Effector memory CD4-positive, alpha-beta T cell (primary cell): ENCODE data around the gene KCNN4.
"Not testable (repeated sequence)": the region's sequence is repeated elsewhere in the genome, so short reads cannot be mapped to it uniquely, and the experiment has no call there.

Experiments used
- DNase-seq, 3 donors: peaks; one replicate each; pipeline ENCODE4 v3.0.0-alpha.2; 2020
- H3K27ac ChIP-seq: 2 replicates; pipeline ENCODE4 v1.7.0; 2013; ENCODE audit warnings: mild to moderate bottlenecking, low read length, moderate library complexity; ENCODE audit not compliant: insufficient read depth, poor library complexity, severe bottlenecking
- H3K27me3 ChIP-seq: replicated peaks from 2 replicates; pipeline ENCODE4 v1.7.0; 2013; ENCODE audit warnings: mild to moderate bottlenecking, low read length; ENCODE audit not compliant: insufficient read depth, control insufficient read depth, poor library complexity, severe bottlenecking
- H3K36me3 ChIP-seq: 2 replicates; pipeline ENCODE4 v1.7.0; 2013; ENCODE audit warnings: mild to moderate bottlenecking, low read length, moderate library complexity; ENCODE audit not compliant: control insufficient read depth, insufficient read depth
- H3K4me1 ChIP-seq: 2 replicates; pipeline ENCODE4 v1.7.0; 2013; ENCODE audit warnings: low read length, mild to moderate bottlenecking; ENCODE audit not compliant: control insufficient read depth, insufficient read depth, poor library complexity, severe bottlenecking
- H3K4me3 ChIP-seq: 2 replicates; pipeline ENCODE4 v1.7.0; 2013; ENCODE audit warnings: low read length, low read depth, mild to moderate bottlenecking; ENCODE audit not compliant: insufficient read depth, poor library complexity, severe bottlenecking
- H3K9me3 ChIP-seq: 2 replicates; pipeline ENCODE4 v1.7.0; 2013; ENCODE audit warnings: mild to moderate bottlenecking, low read length, moderate library complexity; ENCODE audit not compliant: control insufficient read depth

The KCNN4 gene

DNA sequence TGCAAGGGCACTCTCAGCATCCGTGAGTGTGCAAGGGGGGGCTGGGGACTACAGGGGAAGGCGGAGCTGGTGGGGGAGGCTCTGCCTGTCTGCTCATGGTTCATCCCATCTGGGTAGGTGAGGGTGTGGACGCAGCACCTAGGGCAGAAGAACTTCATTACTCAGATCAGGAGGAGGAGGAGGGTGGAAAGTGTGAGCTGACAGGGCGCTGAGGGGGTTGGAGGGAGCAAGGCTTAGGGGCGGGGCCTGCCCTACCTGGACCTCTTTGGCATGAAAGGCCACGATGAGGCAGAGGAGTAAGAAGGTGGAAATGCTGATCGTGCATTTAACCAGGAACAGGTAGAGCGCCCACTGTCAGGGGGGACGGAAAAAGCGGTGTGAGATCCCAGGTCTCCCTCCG is 4.5 kb downstream of the KCNN4 start:
- H3K27ac ChIP-seq = peak overlapping the region; percentile 72
- peaks cover 50% of the 10 kb centered on the region for H3K4me1 ChIP-seq
- no peaks in the 10 kb centered on the region for H3K9me3 ChIP-seq
- no peaks in the 10 kb centered on the region for H3K27me3 ChIP-seq
- no peak for DNase-seq
- peaks cover 33% of the 10 kb centered on the region for H3K36me3 ChIP-seq
- H3K4me3 ChIP-seq = no peak overlapping the region

DNA sequence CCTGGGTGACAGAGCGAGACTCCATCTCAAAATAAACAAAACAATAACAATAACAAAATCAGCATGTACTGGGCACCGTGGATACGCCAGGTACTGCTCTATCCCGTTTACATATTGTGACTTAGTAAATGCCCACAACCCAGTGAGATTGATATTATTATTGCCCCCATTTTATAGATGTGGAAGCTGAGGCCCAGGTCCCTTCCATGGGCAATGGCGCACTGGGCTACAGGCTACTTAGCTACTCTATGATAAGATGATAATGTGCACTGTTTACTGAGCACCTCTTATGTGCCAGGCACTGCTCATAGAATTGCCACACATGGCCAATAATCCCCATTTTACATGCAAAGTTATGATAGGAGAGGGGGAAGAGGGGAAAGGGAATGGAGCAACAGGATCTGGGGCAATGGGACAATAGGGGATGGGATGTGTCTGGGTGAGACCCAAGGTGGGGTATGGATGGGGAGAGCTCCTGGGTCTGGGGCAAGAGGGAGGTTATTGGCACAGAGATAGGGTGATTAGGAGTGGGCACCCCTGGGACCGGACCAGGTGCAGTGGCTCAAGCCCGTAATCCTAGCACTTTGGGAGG is 5.4 kb downstream of the KCNN4 start:
- Histone ChIP-seq H3K4me1 (peaks cover 44% of the 10 kb centered on the region), H3K27ac (no peak overlapping the region)

DNA sequence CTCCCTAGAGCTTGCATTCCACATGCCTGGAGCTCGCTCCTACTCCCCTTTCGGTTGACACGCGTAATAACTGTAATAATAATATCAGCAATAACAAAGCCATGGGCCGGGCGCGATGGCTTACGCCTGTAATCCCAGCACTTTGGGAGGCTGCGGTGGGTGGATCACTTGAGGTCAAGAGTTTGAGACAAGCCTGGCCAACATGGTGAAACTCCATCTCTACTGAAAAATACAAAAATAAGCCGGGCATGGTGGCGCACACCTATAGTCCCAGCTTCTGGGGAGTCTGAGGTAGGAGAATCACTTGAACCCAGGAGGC is 5.9 kb downstream of the KCNN4 start:
- H3K27ac ChIP-seq, DNase-seq, H3K4me3 ChIP-seq, H3K9me3 ChIP-seq, H3K27me3 ChIP-seq: not testable (repeated sequence)
- H3K4me1 ChIP-seq = peaks cover 39% of the 10 kb centered on the region
- H3K36me3 ChIP-seq = peaks cover 46% of the 10 kb centered on the region

More for the DNA sequence above, 5.4 kb downstream of the KCNN4 start:
- DNase-seq = no peak
- no peaks in the 10 kb centered on the region for H3K9me3 ChIP-seq
- H3K27me3 ChIP-seq = no peaks in the 10 kb centered on the region
- H3K4me3 ChIP-seq = no peak overlapping the region
- peaks cover 41% of the 10 kb centered on the region for H3K36me3 ChIP-seq

DNA sequence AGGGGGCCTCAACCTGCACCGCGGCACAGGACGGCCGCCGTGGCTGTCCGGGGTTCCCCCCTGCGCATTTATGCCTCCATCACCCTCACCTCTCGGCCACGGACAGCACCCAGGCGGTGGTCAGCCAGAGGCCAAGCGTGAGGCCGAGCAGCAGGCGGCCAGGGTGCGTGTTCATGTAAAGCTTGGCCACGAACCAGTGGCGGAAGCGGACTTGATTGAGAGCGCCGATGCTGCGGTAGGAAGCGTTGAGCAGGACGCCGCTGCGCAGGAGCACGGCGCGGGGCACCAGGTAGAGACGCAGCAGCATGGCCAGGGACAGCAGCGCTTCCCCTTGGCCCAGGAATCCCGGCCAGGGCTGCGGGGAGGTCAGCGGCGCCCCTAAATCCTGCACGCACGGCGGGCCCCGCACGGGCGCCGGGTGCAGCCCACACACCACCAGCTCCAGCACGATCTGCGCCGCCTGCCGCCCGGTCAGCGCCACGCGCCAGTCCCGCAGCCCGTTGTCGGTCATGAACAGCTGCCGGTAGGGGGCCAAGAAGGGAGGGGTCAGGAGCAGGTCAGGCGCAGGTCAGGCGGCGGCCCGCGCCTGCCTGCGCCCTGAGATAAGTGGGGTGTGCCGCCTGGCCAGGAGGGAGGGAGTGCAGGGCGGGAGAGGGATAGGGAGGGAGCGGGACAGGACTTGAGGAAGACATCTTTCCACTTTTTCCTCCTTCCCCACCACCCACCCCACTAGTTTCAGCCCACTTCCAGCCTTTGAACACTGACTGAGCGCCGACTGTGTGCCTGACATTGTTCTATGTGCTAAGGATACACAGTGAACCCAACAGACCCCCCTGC is 6.5 kb downstream of the KCNN4 start:
- no peak for DNase-seq
- peaks cover 51% of the 10 kb centered on the region for H3K36me3 ChIP-seq
- peaks cover 33% of the 10 kb centered on the region for H3K4me1 ChIP-seq
- no peaks in the 10 kb centered on the region for H3K27me3 ChIP-seq
- H3K4me3 ChIP-seq = no peak overlapping the region
- no peaks in the 10 kb centered on the region for H3K9me3 ChIP-seq
- H3K27ac ChIP-seq = no peak overlapping the region

DNA sequence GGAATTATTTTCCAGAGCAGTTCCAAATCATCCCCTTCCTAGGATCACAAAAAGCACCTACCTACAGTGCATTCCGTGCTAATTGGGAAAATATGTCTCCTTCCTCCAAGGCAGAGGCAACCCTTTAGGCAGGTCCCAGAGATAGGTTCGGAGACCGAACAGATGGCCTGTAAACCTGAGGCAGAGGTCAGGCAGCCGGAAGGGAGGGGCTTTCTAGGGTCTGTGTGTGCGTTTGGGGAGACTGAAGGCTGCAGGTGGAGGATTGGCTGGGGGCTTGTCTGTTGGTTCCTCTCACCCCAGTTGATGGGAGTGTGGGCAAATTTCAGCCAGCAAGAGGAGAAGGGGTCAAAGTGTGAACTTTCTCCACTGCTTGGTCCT is 7.1 kb downstream of the KCNN4 start:
- no peak for DNase-seq
- Histone ChIP-seq H3K4me3 (no peak overlapping the region), H3K27ac (no peak overlapping the region), H3K9me3 (no peaks in the 10 kb centered on the region), H3K27me3 (no peaks in the 10 kb centered on the region), H3K4me1 (peaks cover 27% of the 10 kb centered on the region), H3K36me3 (peaks cover 57% of the 10 kb centered on the region)

DNA sequence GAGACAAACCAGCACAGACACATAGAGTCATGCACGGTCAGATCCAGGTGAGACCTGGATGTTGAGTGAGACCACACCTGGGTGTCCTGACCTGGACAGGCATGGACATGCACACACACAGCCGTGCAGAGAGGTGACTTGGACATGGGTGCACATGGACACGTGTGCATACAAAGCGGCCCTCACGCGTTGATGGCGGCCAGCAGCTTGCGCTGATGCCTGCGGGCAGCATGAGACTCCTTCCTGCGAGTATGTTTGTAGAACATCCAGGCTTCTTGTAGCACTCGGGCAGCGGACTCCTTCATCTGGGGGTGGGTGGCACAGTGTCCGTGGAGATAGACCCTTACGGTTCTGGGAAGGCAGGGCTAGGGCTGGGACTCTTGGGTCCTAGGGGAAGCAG is 11.5 kb downstream of the KCNN4 start:
- Histone ChIP-seq H3K9me3 (no peaks in the 10 kb centered on the region), H3K4me3 (no peak overlapping the region), H3K4me1 (peaks cover 25% of the 10 kb centered on the region), H3K27ac (no peak overlapping the region), H3K27me3 (no peaks in the 10 kb centered on the region), H3K36me3 (peaks cover 55% of the 10 kb centered on the region)
- no peak for DNase-seq

DNA sequence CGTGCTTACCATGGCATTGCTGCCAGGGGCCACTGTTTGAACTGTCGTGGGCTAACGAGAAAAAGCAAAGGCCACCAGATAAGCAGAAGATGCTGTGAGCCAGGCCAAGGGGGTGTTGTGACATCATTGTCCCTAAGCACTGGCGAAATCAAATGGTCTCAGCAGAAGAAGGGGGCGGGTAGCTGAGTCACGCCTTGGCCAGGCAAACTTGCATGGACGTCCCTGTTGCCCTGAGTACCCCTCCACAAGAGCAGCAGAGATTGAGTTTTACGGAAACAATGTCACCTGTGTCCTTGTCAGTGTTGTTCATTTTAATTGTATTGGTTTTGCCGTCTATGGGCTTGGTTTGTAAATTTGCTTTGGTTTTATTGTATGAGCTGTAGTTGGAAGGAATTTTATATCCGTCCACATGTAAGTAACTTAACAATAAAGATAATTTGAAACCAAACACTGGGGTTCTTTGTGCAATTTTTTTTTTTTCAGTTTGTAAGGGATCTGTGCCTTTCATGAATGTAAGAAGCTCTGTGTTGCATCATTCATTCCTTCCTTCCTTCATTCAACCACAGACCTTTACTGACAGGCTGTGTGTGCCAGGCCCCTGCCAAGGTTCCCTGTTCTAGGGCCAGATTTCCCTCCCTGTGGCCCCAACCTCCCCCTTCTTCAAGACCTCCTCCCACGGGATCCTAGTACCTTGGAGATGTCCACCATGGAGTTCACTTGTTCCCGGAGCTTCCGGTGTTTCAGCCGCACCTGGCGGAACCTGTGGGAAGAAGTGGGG is 12.3 kb downstream of the KCNN4 start:
- Histone ChIP-seq H3K27ac (no peak overlapping the region), H3K4me1 (peaks cover 29% of the 10 kb centered on the region), H3K36me3 (peaks cover 48% of the 10 kb centered on the region), H3K27me3 (no peaks in the 10 kb centered on the region), H3K4me3 (no peak overlapping the region), H3K9me3 (no peaks in the 10 kb centered on the region)
- DNase-seq = no peak

DNA sequence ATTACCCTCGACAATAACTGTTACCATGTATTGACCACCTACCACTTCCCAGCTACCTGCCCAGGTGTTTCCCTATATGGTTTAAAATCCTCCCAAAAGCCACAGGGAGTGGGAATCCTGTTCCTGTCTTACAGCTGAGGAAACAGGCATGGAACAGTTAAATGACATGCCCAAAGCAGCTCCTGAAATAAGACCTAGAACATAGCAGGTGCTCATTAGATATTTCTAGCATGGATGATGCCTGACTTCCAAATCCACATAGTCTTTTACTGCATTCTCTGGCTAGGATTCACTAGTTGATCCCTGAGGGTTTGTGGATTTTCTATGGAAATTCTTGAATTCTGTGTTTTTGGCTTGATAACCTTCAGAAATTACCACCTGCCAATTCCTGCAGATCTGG is 13.0 kb downstream of the KCNN4 start:
- Histone ChIP-seq H3K27me3 (no peaks in the 10 kb centered on the region), H3K9me3 (no peaks in the 10 kb centered on the region), H3K4me1 (peaks cover 29% of the 10 kb centered on the region), H3K27ac (no peak overlapping the region), H3K36me3 (peaks cover 41% of the 10 kb centered on the region), H3K4me3 (no peak overlapping the region)
- DNase-seq = no peak

DNA sequence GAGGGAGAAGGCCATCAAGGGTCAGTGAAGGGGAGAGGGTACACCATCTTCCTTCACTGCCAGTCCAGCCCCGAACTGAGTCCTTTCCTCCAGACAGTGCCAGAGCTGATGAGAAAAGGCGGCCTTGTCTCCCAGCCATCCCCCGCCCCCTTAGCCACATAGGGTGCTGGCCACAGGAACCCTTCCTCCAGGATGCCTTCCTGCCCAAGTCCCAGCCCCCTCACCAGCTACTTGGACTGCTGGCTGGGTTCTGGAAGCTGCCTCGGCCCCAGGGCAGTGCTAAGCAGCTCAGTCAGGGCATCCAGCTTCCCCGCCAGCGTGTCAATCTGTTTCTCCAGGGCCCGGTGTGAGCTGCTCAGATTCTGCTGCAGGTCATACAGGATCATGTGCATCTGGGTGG is 13.5 kb downstream of the KCNN4 start:
- Histone ChIP-seq H3K4me1 (peaks cover 29% of the 10 kb centered on the region), H3K27ac (peak overlapping the region; percentile 74), H3K4me3 (no peak overlapping the region), H3K36me3 (peaks cover 36% of the 10 kb centered on the region), H3K27me3 (no peaks in the 10 kb centered on the region), H3K9me3 (no peaks in the 10 kb centered on the region)
- DNase-seq = no peak

DNA sequence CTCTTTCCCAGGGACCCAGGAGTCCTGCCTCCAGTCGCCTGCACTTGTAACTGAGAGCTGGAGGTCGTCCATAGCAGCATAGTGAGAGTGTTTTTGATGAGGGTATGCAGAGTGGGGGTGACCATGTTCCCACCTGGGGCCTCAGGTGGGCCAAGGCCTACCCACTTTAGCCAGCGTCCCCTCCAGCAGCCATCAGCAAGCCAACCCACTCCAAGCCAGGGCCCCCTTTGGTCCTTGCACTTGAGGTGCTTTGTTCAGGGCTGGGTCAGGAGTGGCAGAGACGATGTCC is 14.1 kb downstream of the KCNN4 start:
- Histone ChIP-seq H3K4me3 (no peak overlapping the region), H3K27me3 (no peaks in the 10 kb centered on the region), H3K4me1 (peaks cover 29% of the 10 kb centered on the region), H3K36me3 (peaks cover 30% of the 10 kb centered on the region), H3K27ac (peak overlapping the region; percentile 74), H3K9me3 (no peaks in the 10 kb centered on the region)
- no peak for DNase-seq
